GM20000 (cell line): Measurements from ENCODE around the gene PACRG.

ENCODE experiments used
- DNase-seq: peaks from one replicate; pipeline ENCODE4 v3.0.0; 2012; ENCODE audit warnings: low spot score
- TF ChIP-seq, protein P1 (sequence below): IDR thresholded peaks from 2 replicates; pipeline ENCODE4 v1.5.1; 2012; ENCODE audit warnings: mild to moderate bottlenecking, control low read depth; ENCODE audit errors: extremely low read depth, missing control alignments

Gene PACRG

DNA sequence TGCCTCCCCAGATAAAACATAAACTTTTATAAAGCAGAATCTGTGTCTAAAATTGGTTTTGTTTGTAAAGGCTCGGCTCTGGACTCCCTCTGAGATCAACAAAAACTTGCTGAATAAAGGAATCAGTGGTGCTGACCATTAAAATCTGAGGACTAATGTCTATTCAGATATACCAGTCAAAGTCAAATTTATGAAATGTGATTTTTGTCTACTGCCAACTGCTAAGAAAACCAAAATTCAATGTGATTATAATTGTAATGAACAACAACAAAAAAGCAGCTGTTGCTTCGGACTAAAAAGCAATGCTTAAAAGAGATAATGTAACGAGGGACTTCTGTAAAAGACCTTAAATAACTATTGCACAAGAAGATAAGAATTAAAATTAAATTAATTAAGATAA, 26.8 kb upstream of the PACRG start:
- TF ChIP-seq, protein P1, sequence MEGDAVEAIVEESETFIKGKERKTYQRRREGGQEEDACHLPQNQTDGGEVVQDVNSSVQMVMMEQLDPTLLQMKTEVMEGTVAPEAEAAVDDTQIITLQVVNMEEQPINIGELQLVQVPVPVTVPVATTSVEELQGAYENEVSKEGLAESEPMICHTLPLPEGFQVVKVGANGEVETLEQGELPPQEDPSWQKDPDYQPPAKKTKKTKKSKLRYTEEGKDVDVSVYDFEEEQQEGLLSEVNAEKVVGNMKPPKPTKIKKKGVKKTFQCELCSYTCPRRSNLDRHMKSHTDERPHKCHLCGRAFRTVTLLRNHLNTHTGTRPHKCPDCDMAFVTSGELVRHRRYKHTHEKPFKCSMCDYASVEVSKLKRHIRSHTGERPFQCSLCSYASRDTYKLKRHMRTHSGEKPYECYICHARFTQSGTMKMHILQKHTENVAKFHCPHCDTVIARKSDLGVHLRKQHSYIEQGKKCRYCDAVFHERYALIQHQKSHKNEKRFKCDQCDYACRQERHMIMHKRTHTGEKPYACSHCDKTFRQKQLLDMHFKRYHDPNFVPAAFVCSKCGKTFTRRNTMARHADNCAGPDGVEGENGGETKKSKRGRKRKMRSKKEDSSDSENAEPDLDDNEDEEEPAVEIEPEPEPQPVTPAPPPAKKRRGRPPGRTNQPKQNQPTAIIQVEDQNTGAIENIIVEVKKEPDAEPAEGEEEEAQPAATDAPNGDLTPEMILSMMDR, result no peak
- DNase-seq, result no peak

DNA sequence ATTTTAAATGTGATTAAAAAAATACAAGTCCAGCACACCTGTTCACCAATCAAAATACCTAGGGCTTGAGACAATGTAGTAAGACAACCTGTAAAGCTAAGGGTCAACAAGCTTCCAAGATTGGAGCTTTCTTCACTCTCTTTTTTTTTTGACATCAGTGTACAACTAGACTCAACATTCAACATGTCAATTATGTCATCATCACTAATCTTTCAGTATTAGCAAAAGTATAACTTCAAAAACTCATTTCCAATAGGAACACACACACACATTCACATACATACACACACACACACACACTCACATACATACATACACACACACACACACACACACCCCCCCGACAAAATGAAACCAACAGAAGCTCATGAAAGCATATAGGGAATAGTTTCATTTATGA, 26.2 kb upstream of the PACRG start:
- no peak for DNase-seq
- TF ChIP-seq, protein P1, result no peak

DNA sequence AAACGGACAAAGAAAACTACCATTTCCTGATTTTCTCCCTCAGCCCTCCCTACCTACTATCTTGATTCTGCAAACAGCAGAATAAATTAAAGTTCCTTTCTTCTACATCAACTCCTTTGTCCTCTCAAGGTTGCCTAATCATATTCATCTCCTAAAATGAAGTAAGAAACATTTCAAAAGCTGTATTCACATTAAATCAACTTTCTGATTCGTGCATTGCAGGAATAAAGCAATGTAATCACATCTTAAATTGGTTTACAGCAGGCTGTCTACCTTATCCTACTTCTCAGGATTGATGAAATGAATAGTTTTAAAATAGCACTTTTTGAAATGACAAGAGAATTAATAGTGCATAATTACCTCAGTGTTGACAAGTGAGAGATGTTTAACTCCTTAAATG, 25.3 kb upstream of the PACRG start:
- TF ChIP-seq, protein P1, result no peak
- no peak for DNase-seq

DNA sequence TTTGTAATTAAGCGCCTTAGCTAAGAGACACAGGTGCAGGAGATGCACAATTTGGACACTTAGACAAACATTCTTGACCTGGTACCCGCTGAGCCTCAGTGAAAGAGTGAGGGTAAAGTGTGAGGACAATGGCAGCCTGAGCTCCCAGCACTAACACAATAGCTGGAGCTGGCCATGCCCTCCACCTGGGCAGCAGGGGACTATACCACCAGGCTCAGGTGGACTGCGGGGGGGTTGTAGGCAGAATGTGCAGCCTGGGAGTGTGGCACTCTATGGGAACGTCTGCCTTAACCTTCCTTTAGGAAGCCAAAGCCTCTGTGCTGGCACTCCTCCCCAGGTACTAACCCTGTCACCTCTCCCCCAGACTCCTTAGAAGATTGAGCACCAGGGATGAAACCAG, 23.8 kb upstream of the PACRG start:
- TF ChIP-seq, protein P1, result no peak
- no peak for DNase-seq

DNA sequence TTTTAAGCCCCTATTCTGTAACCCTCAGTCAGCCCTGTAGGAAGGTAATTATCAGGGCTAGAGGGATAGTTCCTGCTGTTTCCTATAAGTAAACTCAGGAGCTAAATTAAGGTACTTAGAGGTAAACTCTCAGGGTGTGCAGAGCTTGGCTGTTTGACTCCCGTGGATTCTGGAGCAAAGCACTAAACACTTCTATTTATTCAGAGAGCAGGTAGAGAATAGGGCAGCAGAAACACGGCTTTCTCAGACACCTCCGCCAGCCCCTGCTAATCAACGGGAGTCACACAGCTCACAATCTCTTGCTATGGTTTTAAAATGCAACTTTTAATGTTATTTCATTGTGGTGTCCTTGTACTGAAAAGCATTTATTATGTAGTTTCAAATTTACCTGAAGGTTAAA, 22.0 kb upstream of the PACRG start:
- TF ChIP-seq, protein P1, result no peak
- no peak for DNase-seq

DNA sequence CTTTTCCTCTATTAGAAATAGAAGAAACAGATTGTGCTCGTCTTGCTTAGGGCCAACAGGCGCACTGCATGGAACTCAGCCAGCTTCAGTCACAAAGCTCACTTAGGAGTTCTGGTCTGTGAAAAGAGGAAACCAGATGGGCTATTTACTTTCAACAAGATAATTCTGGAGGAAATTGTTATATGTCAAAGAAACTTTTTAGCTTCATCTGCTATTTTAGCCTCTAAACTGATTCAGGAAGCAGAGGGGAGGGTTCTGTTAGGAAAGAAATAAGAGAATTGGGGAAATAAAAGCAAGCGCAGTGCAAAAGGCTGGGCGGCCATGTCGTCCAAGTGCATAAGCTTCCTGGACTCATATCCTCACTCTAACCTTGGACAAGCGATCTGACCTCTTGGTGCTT, 21.5 kb upstream of the PACRG start:
- TF ChIP-seq, protein P1, result no peak
- DNase-seq, result no peak

DNA sequence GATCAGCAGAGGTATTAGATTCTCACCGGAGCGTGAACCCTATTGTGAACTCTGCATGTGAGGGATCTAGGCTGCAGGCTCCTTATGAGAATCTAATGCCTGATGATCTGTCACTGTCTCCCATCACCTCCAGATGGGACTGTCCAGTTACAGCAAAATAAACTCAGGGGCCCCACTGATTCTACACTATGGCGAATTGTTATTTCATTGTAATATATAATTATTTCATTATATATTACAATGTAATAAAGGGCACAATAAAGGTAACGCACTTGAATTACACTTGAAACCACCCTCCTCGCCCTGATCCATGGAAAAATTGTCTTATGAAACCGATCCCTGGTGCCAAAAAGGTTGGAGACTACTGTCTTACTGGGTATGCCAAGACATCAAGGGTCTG, 18.8 kb upstream of the PACRG start:
- TF ChIP-seq, protein P1, result no peak
- no peak for DNase-seq
